Liver (tissue), 9 donors: Measurements from ENCODE around the gene PPAN. TPM values are rescaled to one million over a fixed set of nuclear protein-coding genes. Genes with fewer than 3 reads are reported as not detected.

Source experiments
- DNase-seq: peaks from one replicate; pipeline ENCODE4 v3.0.0-alpha.2; 2017; ENCODE audit warnings: low spot score
- H3K27ac ChIP-seq, 2 donors: one replicate each; pipeline ENCODE4 v1.7.0; 2013; ENCODE audit warnings: inconsistent platforms in 2 of 2, low read length in 2 of 2, control low read depth in 1 of 2, low read depth in 1 of 2, mild to moderate bottlenecking in 1 of 2
- H3K27me3 ChIP-seq, 4 donors: one replicate each; pipeline versions ENCODE4 v1.6.1 to v1.7.0; 2013; ENCODE audit warnings: low read length in 3 of 4, inconsistent platforms in 1 of 4, mild to moderate bottlenecking in 1 of 4, moderate library complexity in 1 of 4; ENCODE audit not compliant: control insufficient read depth in 4 of 4, insufficient read depth in 4 of 4
- H3K36me3 ChIP-seq, 4 donors: one replicate each; pipeline versions ENCODE4 v1.6.1 to v1.7.0; 2013; ENCODE audit warnings: low read length in 3 of 4, mild to moderate bottlenecking in 3 of 4, low read depth in 1 of 4, moderate library complexity in 1 of 4; ENCODE audit not compliant: control insufficient read depth in 4 of 4, insufficient read depth in 3 of 4
- H3K4me1 ChIP-seq, 4 donors: one replicate each; pipeline versions ENCODE4 v1.6.1 to v1.7.0; 2013; ENCODE audit warnings: low read length in 3 of 4, mild to moderate bottlenecking in 3 of 4, moderate library complexity in 1 of 4; ENCODE audit not compliant: control insufficient read depth in 4 of 4, insufficient read depth in 4 of 4
- H3K4me3 ChIP-seq, 3 donors: one replicate each; pipeline versions ENCODE4 v1.6.1 to v1.7.0; 2013; ENCODE audit warnings: low read length in 3 of 3, control low read depth in 1 of 3, low read depth in 1 of 3, mild to moderate bottlenecking in 1 of 3
- H3K9ac ChIP-seq, 2 donors: one replicate each; pipeline ENCODE4 v1.7.0; 2013; ENCODE audit warnings: low read length in 2 of 2, mild to moderate bottlenecking in 2 of 2, moderate library complexity in 2 of 2, control low read depth in 1 of 2, low read depth in 1 of 2
- H3K9me3 ChIP-seq, 4 donors: one replicate each; pipeline versions ENCODE4 v1.6.1 to v1.7.0; 2013; ENCODE audit warnings: low read length in 3 of 4; ENCODE audit not compliant: control insufficient read depth in 4 of 4
- ATF3 ChIP-seq: IDR thresholded peaks from 2 replicates; pipeline ENCODE4 v1.6.1; 2016; ENCODE audit warnings: antibody characterized with exemption
- CTCF ChIP-seq: fragments of 150-350 bp; IDR thresholded peaks from 2 replicates; pipeline ENCODE4 v1.5.1; 2017; ENCODE audit warnings: improper control_type of control experiment, low read depth, low read length; ENCODE audit not compliant: missing input control
- EGR1 ChIP-seq, 2 donors: IDR thresholded peaks; 2 replicates each; pipeline ENCODE4 v1.6.1; 2016 to 2018; ENCODE audit warnings: antibody characterized with exemption in 2 of 2, low read depth in 2 of 2
- FOXA2 ChIP-seq: IDR thresholded peaks from 2 replicates; pipeline ENCODE4 v1.6.1; 2016; ENCODE audit warnings: antibody characterized with exemption
- GABPA ChIP-seq, 2 donors: IDR thresholded peaks in 1 of 2; conservative IDR thresholded peaks in 1 of 2; 2 replicates each; pipeline ENCODE4 v1.6.1; 2016; ENCODE audit warnings: antibody characterized with exemption in 2 of 2, mild to moderate bottlenecking in 1 of 2, moderate library complexity in 1 of 2
- HNF4A ChIP-seq, 2 donors: conservative IDR thresholded peaks; 2 replicates each; pipeline ENCODE4 v1.6.1; 2016; ENCODE audit warnings: antibody characterized with exemption in 2 of 2, mild to moderate bottlenecking in 2 of 2
- HNF4G ChIP-seq: IDR thresholded peaks from 2 replicates; pipeline ENCODE4 v1.6.1; 2016; ENCODE audit warnings: antibody characterized with exemption
- JUND ChIP-seq, 2 donors: IDR thresholded peaks; 2 replicates each; pipeline ENCODE4 v1.6.1; 2016; ENCODE audit warnings: antibody characterized with exemption in 2 of 2
- MAX ChIP-seq: IDR thresholded peaks from 2 replicates; pipeline ENCODE4 v1.6.1; 2016; ENCODE audit warnings: antibody characterized with exemption
- NR2F2 ChIP-seq: IDR thresholded peaks from 2 replicates; pipeline ENCODE4 v1.6.1; 2016; ENCODE audit warnings: antibody characterized with exemption
- RAD21 ChIP-seq, 2 donors: IDR thresholded peaks; 2 replicates each; pipeline ENCODE4 v1.6.1; 2016; ENCODE audit warnings: antibody characterized with exemption in 2 of 2, mild to moderate bottlenecking in 2 of 2
- SP1 ChIP-seq: IDR thresholded peaks from 2 replicates; pipeline ENCODE4 v1.6.1; 2018; ENCODE audit warnings: antibody characterized with exemption, mild to moderate bottlenecking
- YY1 ChIP-seq: IDR thresholded peaks from 2 replicates; pipeline ENCODE4 v1.6.1; 2016; ENCODE audit warnings: antibody characterized with exemption, mild to moderate bottlenecking
- WGBS: extraction: QIAGEN DNeasy Blood & Tissue Kit; methylation state at CpG from one replicate; pipeline ENCODE4 v1.1.7; 2013; 5-methylcytosine and 5-hydroxymethylcytosine counted together
- polyA plus RNA-seq, 2 donors: library from polyadenylated mRNA; stranded (reverse) in 1 of 2; unstranded in 1 of 2; fragments of 200-250 nt in 1 of 2; fragments of >200 nt in 1 of 2; fragmentation: Nextera tagmentation in 1 of 2; extraction: Ambion mirVana in 1 of 2; gene quantifications; one replicate each; pipeline versions ENCODE4 v1.2.1 to v1.2.3, GENCODE V29; 2013 to 2015
- total RNA-seq, 2 donors: library from RNA; depleted of rRNA; stranded (reverse); fragments of >200 nt; gene quantifications; one replicate each; pipeline ENCODE4 v1.2.3, GENCODE V29; 2014
- donor health status: healthy.
- donor health status: healthy.
- donor health status: healthy.
- donor health status: healthy.
- donor health status: healthy.

The PPAN gene
- total and polyA plus RNA-seq, 4 donors, result 10.1 to 20.7 (median 14.2) TPM

GRCh38 chr19:10111405-10111811, 5.2 kb downstream of the PPAN start, which contains the start of gene P2RY11:
P2RY11 (plus strand) TSS chr19:10111693; CDS start chr19:10111722, 29 bp downstream.
- H3K36me3 ChIP-seq, result peaks cover 17 to 59% (median 31%) of the 10 kb centered on the region in 4 donors
- no peak for DNase-seq
- no peaks in the 10 kb centered on the region for H3K9me3 ChIP-seq
- 73% methylated on average over 8 of the region's 8 CpGs for WGBS
- no peak within 1 kb of the TSS for H3K4me3 ChIP-seq
- no peaks in the 10 kb centered on the region for H3K27me3 ChIP-seq
- H3K27ac ChIP-seq, result peak within 1 kb of the TSS in 1 of 2 donors; percentile 40
- TF ChIP-seq NR2F2 (no peak), MAX (no peak), FOXA2 (no peak), RAD21 (IDR thresholded peaks at IDR 0.05) (no peak), EGR1 (IDR thresholded peaks at IDR 0.05; ENCODE audit: low read depth in 2 of 2) (no peak), YY1 (no peak), CTCF (no peak), GABPA (IDR thresholded peaks at IDR 0.05 in 1 of 2, conservative IDR thresholded peaks at IDR 0.05 in 1 of 2) (no peak), ATF3 (no peak), JUND (IDR thresholded peaks at IDR 0.05) (no peak), SP1 (no peak)
- no peak within 1 kb of the TSS for H3K9ac ChIP-seq
- peaks cover 0 to 15% (median 9%) of the 10 kb centered on the region in 4 donors for H3K4me1 ChIP-seq

- Histone ChIP-seq H3K4me1 (peaks cover 0 to 10% (median 3%) of the 10 kb centered on the region in 4 donors), H3K4me3 (no peak overlapping the region), H3K27ac (peak overlapping the region in 1 of 2 donors; percentile 40), H3K9ac (no peak overlapping the region), H3K36me3 (peaks cover 17 to 67% (median 33%) of the 10 kb centered on the region in 4 donors), H3K9me3 (no peaks in the 10 kb centered on the region), H3K27me3 (no peaks in the 10 kb centered on the region)
- TF ChIP-seq CTCF, result no peak
- 64% methylated on average over 23 of the region's 23 CpGs for WGBS
- no peak for DNase-seq
Measured at GRCh38 chr19:10112037-10112761, 6.0 kb downstream of the PPAN start.

DNA sequence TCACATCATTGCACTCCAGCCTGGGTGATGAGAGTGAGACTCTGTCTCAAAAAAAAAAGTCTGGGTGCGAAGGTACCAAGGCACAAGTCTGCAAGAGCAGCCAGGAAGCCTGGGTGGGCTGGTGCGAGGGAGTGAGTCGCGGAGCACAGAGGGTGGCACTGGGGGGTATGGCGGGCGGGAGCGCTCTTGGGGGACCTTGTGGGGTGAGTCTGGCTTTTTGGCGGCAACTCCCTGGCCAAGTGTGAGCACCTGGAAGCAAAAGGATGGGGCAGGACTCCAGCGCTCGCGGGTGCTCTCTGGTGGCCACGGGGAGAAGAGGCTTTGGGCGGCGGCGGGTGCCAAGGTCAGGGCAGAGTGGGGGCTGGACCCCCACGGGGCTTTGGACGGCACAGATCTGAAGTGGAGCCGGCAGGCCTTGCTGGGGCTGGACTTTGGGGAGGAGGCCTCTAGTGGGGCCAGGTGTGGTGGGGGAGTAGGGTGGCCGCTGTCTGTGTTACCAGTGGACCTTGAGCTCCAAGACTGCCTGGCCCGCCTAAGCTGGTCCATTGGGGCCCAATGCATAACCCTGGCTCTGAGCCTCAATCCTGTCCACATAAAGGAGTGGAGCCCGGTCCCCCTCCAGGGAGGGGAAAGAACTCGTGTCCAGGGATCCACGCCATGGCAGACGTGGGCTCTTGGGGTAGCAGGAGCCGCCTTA, 6.9 kb downstream of the PPAN start:
- Histone ChIP-seq H3K9me3 (no peaks in the 10 kb centered on the region), H3K27ac (peak overlapping the region in 1 of 2 donors; percentile 15), H3K4me3 (no peak overlapping the region), H3K9ac (no peak overlapping the region), H3K27me3 (no peaks in the 10 kb centered on the region), H3K36me3 (peaks cover 19 to 67% (median 28%) of the 10 kb centered on the region in 4 donors), H3K4me1 (peaks cover 0 to 8% (median 1%) of the 10 kb centered on the region in 4 donors)
- peak; percentile 61 for DNase-seq
- TF ChIP-seq HNF4G (no peak), RAD21 (IDR thresholded peaks at IDR 0.05) (peak; percentile 58 to 79), HNF4A (conservative IDR thresholded peaks at IDR 0.05) (peak; percentile 3 to 12), CTCF (peak; percentile 52), GABPA (IDR thresholded peaks at IDR 0.05 in 1 of 2, conservative IDR thresholded peaks at IDR 0.05 in 1 of 2) (no peak)
- WGBS, result 38% methylated on average over 25 of the region's 25 CpGs
